HUES64 (cell line): ENCODE results near the gene SUFU.

Experiments
- H3K27ac ChIP-seq: 2 replicates; pipeline ENCODE4 v1.7.0; 2013; ENCODE audit warnings: low read depth, low read length, inconsistent platforms
- H3K27me3 ChIP-seq: 2 replicates; pipeline ENCODE4 v1.6.1; 2013; ENCODE audit warnings: mild to moderate bottlenecking, low read length; ENCODE audit not compliant: insufficient read depth
- H3K36me3 ChIP-seq: 2 replicates; pipeline ENCODE4 v1.6.1; 2013; ENCODE audit warnings: mild to moderate bottlenecking, low read length; ENCODE audit not compliant: insufficient read depth
- H3K4me1 ChIP-seq: 2 replicates; pipeline ENCODE4 v1.6.1; 2013; ENCODE audit warnings: mild to moderate bottlenecking, low read length, moderate library complexity; ENCODE audit not compliant: insufficient read depth
- H3K4me3 ChIP-seq: 2 replicates; pipeline ENCODE4 v1.5.1; 2013; ENCODE audit warnings: mild to moderate bottlenecking, low read length, moderate library complexity
- H3K9ac ChIP-seq: 2 replicates; pipeline ENCODE4 v1.6.1; 2013; ENCODE audit warnings: mild to moderate bottlenecking, low read depth, low read length
- H3K9me3 ChIP-seq: 2 replicates; pipeline ENCODE4 v1.6.1; 2013; ENCODE audit warnings: low read depth, low read length; ENCODE audit not compliant: insufficient read depth
- WGBS: fragments of 150-250, 120-280 bp; methylation state at CpG from one replicate; pipeline ENCODE4 v1.1.7; 2013; ENCODE audit warnings: missing lambda C conversion rate; 5-methylcytosine and 5-hydroxymethylcytosine counted together

Gene SUFU

DNA sequence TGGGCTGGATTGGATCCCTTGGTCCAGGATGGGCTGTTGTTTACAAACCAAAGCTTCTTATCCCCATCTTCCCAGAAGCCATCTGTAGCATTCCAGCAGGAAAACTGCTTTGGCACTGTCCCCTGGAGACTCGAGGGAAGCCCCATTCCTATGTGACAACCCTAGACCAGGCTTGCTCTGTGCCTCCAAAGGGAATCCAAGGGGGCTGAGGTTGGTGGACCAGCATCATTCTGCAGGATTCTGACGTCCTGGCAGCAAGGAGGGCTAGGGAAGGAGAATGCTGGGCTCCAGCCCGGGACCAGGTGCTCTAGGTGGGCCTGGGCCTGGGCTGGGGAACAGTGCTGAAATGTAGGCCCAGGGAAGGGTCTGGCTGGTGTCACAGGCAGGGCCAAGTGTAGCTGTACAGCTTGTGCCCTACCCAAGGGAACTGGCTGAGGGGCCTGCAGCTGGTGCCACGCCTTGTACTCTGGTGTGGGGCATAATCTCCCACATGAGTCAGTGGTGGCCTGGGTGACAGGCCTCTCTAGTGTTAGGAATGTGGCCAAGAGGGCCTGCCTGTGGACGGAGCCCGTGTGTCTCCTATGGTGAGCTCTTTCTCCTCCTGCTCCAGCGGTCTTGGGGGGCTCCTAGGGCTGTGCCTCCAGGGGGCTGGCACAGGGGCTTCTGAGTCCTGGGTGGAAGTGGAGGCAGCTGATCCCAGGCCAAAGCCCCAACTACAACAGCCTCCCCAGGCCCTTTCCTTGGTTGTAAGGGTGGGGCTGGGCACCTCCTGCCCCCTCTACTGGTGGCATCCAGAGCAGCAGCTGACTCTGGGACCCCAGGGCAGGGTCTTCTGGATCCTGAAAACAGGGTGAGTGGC, 165.7 kb downstream of the SUFU start:
- H3K9ac ChIP-seq: no peak overlapping the region
- H3K27me3 ChIP-seq: no peaks in the 10 kb centered on the region
- H3K4me1 ChIP-seq: peaks cover 26% of the 10 kb centered on the region
- no peaks in the 10 kb centered on the region for H3K9me3 ChIP-seq
- no peaks in the 10 kb centered on the region for H3K36me3 ChIP-seq
- no peak overlapping the region for H3K27ac ChIP-seq
- 77% methylated on average over 7 of the region's 7 CpGs for WGBS
- H3K4me3 ChIP-seq: no peak overlapping the region

GRCh38 chr10:102670065-102670670, 166.4 kb downstream of the SUFU start:
- H3K27me3 ChIP-seq: no peaks in the 10 kb centered on the region
- no peaks in the 10 kb centered on the region for H3K9me3 ChIP-seq
- no peaks in the 10 kb centered on the region for H3K36me3 ChIP-seq
- peaks cover 34% of the 10 kb centered on the region for H3K4me1 ChIP-seq
- no peak overlapping the region for H3K4me3 ChIP-seq
- H3K9ac ChIP-seq: no peak overlapping the region
- 67% methylated on average over 9 of the region's 9 CpGs for WGBS
- H3K27ac ChIP-seq: 0 out of 2 replicates have a peak overlapping the region, but pooled peaks have one; percentile 23

DNA sequence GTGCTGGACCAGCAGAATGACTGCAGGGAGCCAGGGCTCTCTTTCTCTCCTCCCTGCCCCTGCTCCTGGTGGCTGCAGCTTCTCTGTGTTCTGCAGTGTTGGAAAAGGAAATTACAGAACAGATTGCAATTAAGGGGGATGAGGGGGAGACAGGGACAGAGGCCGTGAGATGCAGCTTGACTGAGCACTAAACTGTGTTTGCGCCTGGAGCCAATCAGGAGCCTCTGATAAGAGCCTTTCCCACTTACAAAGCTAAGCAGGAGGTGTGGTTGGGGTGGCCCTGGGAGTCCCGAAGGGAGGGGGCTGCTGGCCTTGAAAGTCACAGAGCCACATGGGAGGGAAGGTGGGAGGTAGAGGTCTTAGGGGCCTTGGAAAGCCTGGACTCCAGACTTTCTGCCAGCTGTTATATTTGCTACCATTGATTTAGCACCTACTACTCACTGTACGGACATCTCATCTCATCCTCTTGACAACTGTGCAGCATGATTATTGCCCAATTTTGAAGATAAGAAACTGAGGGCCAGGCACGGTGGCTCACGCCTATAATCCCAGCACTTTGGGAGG, 167.2 kb downstream of the SUFU start:
- Histone ChIP-seq H3K27ac (peak overlapping the region; percentile 1; the same call in 1 of the 2 replicates), H3K9ac (peak overlapping the region; percentile 26; the same call in 1 of the 2 replicates), H3K27me3 (no peaks in the 10 kb centered on the region), H3K4me3 (no peak overlapping the region), H3K36me3 (no peaks in the 10 kb centered on the region), H3K9me3 (no peaks in the 10 kb centered on the region), H3K4me1 (peaks cover 41% of the 10 kb centered on the region)
- 58% methylated on average over 6 of the region's 6 CpGs for whole genome bisulfite sequencing

- peak overlapping the region; percentile 19; the same call in 1 of the 2 replicates for H3K27ac ChIP-seq
- H3K9me3 ChIP-seq: no peaks in the 10 kb centered on the region
- no peaks in the 10 kb centered on the region for H3K27me3 ChIP-seq
- no peak overlapping the region for H3K9ac ChIP-seq
- H3K4me1 ChIP-seq: peaks cover 65% of the 10 kb centered on the region
- no peaks in the 10 kb centered on the region for H3K36me3 ChIP-seq
- no peak overlapping the region for H3K4me3 ChIP-seq
- WGBS: 80% methylated on average over 13 of the region's 13 CpGs
Observed at GRCh38 chr10:102673236-102673818, 169.6 kb downstream of the SUFU start.

DNA sequence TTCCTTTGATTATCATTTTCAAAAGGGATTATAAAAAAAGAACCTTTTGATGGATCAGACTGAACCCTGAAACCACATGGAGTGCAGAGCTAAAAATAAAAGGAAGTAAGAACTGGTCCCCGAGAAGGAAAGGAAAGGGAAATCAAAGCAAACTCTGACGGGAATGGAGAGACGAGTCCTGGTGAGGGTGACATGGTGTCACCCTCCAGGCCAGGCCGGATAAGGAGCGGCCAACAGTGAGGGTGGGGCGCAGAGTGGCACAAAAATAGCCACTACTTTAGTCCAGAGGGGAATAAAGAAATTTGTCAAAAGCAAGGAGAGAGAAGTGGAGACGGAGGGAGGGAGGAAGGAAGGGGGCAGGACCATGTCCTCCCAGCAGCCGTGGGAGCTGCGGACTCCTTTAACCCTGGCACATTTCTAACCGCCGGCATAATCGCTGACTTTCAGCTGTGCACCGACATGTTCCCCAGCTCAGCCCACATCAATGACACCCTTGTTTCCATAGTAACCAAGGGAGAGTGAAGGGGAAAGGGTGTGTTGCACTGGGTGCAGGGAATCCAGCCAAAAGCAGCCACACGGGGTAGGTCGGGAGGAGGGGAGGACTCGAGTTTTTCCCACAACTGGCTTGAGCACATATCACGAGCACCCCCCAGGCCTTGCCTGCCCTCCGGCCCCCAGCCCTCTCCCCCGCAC, 170.2 kb downstream of the SUFU start:
- no peaks in the 10 kb centered on the region for H3K9me3 ChIP-seq
- H3K27ac ChIP-seq: peak overlapping the region; percentile 19; the same call in 1 of the 2 replicates
- H3K9ac ChIP-seq: no peak overlapping the region
- peaks cover 70% of the 10 kb centered on the region for H3K4me1 ChIP-seq
- H3K36me3 ChIP-seq: no peaks in the 10 kb centered on the region
- H3K4me3 ChIP-seq: peak overlapping the region; percentile 5; the same call in 1 of the 2 replicates
- no peaks in the 10 kb centered on the region for H3K27me3 ChIP-seq
- WGBS: 28% methylated on average over 16 of the region's 19 CpGs

GRCh38 chr10:102674566-102674965, 170.8 kb downstream of the SUFU start:
- 24% methylated on average over 2 of the region's 2 CpGs for WGBS
- H3K4me1 ChIP-seq: peaks cover 75% of the 10 kb centered on the region
- H3K9me3 ChIP-seq: no peaks in the 10 kb centered on the region
- H3K36me3 ChIP-seq: no peaks in the 10 kb centered on the region
- peak overlapping the region; percentile 50; the same call in 1 of the 2 replicates for H3K27ac ChIP-seq
- H3K27me3 ChIP-seq: no peaks in the 10 kb centered on the region
- peak overlapping the region; percentile 5; the same call in 1 of the 2 replicates for H3K4me3 ChIP-seq
- no peak overlapping the region for H3K9ac ChIP-seq

DNA sequence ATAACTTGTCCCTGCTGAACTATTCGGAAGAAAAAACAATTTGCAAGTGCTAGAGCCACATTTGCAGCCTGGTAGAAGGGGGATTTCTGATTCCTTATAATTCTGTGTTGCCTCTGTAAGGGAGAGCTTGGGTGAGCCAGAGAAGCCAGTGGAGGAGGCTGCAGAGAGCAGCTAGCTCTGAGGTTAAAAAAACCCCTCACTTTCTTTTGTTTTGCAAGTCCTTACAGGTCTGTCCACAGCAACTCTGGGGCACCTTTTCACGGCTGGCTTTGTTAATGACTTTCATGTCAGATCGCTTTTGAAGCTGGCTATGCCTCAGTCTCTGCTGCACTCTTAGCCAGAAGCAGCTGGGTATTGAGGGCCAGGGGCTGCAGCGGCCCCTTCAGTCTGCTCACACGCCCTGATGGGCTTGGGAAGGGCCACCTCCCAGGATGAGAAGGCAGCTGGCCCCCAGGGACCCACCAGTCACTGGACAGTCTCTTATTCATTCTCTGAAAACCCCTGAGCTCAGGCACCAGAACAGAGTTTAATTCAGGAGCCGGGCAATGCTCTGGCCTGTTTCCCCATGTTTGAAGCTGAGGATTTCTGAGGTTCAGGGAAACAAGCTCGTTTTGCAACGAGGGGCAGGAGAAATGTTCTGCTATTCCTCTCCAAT, 171.4 kb downstream of the SUFU start:
- peak overlapping the region; percentile 50; the same call in 1 of the 2 replicates for H3K27ac ChIP-seq
- H3K9ac ChIP-seq: no peak overlapping the region
- no peak overlapping the region for H3K4me3 ChIP-seq
- H3K27me3 ChIP-seq: no peaks in the 10 kb centered on the region
- 37% methylated on average over 8 of the region's 8 CpGs for WGBS
- no peaks in the 10 kb centered on the region for H3K9me3 ChIP-seq
- peaks cover 74% of the 10 kb centered on the region for H3K4me1 ChIP-seq
- H3K36me3 ChIP-seq: no peaks in the 10 kb centered on the region

DNA sequence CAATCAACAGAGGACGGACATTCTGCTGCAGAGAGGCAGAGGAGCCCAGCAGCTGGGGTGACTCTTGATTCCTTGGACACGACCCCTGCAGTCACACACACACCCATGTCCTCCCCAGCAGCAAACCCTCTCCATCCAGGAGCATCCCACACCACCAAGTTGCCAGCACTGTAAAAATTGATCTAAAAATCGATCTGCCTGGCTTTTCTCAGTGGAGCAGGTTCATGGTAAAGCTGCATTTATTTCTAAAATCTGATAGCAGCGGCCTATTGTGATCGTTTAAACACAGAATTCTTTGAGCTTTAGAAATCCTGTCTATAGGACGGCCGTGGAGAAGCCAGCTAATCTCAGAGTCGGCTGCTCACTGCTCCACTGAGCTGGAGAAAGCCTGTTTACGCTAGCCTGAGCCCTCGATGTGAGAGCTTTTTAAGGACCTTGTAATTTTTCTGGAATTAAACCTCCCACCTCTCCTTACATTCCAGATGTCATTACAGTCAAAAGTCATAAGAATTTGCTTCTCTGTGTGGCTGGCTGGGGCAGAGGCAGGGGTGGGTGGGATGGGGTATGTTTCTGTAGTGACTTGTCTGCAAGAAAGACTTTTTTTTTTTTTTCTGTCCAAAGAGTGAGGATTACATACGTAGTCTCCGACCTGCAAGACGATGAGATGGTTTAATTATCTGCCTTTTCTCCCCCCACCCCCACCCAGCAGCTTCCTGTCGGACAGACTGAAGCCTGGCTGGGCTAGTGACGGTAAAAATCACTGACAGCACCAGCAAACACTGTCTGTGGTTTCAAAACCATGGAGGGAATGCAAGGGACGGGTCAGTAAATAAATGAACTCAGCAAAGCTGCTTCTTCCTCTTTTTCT, 172.1 kb downstream of the SUFU start:
- Histone ChIP-seq H3K9ac (no peak overlapping the region; the same call in 1 of the 2 replicates), H3K4me3 (no peak overlapping the region), H3K27me3 (no peaks in the 10 kb centered on the region), H3K36me3 (no peaks in the 10 kb centered on the region), H3K4me1 (peaks cover 66% of the 10 kb centered on the region), H3K9me3 (no peaks in the 10 kb centered on the region), H3K27ac (peak overlapping the region; percentile 50; the same call in 1 of the 2 replicates)
- 49% methylated on average over 16 of the region's 16 CpGs for WGBS

- Histone ChIP-seq H3K27me3 (no peaks in the 10 kb centered on the region), H3K36me3 (0 out of 2 replicates have a peak, but pooled peaks cover 4% of the 10 kb centered on the region), H3K27ac (no peak overlapping the region), H3K9me3 (no peaks in the 10 kb centered on the region), H3K4me3 (no peak overlapping the region), H3K4me1 (peaks cover 63% of the 10 kb centered on the region), H3K9ac (no peak overlapping the region; the same call in 1 of the 2 replicates)
- WGBS: 76% methylated on average over 9 of the region's 9 CpGs
Observed at GRCh38 chr10:102676534-102677315, 173.0 kb downstream of the SUFU start.
